HG03442 (cell line): ENCODE measurements around the gene KLHL4.
"Not testable (repeated sequence)": the region's sequence is repeated elsewhere in the genome, so short reads cannot be mapped to it uniquely, and the experiment has no call there.

Experiments
- ATAC-seq: cut with Tn5 transposase; IDR thresholded peaks from one replicate; pipeline ENCODE4 v1.9.1; 2021; ENCODE audit warnings: mild to moderate bottlenecking, moderate library complexity; ENCODE audit not compliant: unreplicated experiment

The KLHL4 gene

DNA sequence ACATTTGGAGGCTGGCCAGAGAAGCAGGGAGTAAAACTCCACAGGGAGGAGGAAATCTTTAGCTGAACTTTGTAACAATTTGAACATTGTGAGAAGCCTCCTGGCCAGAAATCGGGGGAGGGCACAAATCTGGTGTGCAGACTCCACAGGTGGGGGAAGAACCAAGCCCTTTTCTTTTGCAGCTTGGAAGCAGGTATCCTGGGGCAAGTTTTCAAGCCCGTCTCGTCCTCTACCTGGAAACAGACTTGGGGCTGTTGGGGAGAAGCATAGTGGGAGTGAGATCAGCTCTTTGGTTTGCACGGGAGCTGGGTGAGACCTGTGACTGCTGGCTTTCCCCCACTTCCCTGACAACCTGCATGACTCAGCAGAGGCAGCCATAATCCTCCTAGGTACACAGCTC lies 123.8 kb downstream of the KLHL4 start:
- ATAC-seq, result not testable (repeated sequence)

- ATAC-seq, result no peak
Measured at GRCh38 chrX:87661761-87662160, 144.2 kb downstream of the KLHL4 start.

DNA sequence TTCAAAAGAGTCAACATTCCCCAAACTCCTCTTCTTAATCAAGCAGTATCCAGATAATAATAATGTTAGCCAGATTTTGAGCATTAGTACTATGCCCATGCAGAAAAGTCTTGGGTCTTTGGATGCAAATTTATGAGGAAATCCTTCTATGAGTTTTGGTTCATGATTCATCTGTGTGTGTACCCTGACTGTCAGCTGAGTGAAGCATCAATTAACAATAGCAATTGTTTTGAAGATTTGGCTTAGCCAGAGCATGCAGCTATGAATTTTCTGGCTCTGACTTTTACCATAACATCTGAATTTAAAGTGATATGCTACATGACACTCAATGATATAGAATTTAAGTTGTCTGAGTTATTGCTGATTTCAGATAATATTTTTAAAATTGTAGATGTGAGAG lies 145.8 kb downstream of the KLHL4 start:
- ATAC-seq, result no peak

GRCh38 chrX:87664381-87664780 lies 146.8 kb downstream of the KLHL4 start:
- ATAC-seq, result no peak

DNA sequence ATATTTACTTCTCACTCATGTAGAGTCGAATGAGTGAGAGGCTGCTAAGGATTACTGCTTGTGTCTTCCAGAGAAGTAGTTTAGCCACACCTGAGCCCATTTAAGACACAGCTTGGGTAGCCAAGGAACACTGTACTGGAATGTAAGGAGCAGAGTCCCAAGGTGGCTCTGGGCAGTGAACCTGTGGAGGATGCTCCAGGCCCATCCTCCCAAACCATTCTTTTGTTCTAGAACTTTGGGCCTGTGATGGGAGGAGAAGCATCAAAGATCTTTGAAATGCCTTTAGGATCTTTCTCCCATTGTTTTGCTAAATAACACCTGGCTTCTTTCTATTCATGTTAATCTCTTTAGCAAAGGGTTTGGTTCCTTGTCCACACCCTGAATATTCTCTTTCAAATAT lies 162.2 kb downstream of the KLHL4 start:
- no peak for ATAC-seq

GRCh38 chrX:87687703-87688102 lies 170.1 kb downstream of the KLHL4 start:
- no peak for ATAC-seq

- not testable (repeated sequence) for ATAC-seq
Measured at GRCh38 chrX:87688113-87688748, 170.6 kb downstream of the KLHL4 start.

DNA sequence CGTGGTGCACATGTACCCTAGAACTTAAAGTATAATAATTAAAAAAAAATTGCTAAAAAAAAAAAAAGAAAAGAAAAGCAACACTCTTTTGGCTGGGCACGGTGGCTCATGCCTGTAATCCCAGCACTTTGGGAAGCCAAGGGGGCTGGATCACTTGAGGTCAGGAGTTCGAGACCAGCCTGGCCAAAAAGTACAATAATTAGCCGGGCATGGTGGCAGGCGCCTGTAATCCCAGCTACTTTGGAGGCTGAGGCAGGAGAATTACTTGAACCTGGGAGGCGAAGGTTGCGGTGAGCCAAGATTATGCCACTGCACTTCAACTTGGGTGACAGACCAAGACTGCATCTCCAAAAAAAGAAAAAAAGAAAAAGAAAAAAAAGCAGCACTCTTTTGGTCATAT lies 171.6 kb downstream of the KLHL4 start:
- ATAC-seq, result not testable (repeated sequence)

DNA sequence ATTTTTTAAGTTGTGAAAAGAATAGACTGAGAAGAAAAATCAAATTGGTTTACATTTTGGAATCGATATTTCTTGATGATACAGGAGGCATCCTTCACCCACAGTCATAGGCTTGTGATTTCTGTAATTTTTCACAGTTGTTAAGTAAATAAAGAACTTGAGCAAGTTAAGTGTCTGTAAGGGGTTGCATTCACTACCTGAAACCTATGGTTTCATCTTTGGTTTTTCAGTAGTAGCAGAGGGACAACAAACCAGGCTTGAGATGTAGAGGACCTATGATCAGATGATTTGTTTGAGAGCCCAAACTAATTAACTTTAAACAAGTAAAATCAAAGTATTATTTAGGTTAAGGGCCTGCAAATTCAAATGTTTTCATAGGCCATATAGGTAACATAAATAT lies 175.6 kb downstream of the KLHL4 start:
- no peak for ATAC-seq

- ATAC-seq, result no peak
Measured at GRCh38 chrX:87697409-87697808, 179.8 kb downstream of the KLHL4 start.

- ATAC-seq, result no peak
Measured at GRCh38 chrX:87702795-87703194, 185.2 kb downstream of the KLHL4 start.

DNA sequence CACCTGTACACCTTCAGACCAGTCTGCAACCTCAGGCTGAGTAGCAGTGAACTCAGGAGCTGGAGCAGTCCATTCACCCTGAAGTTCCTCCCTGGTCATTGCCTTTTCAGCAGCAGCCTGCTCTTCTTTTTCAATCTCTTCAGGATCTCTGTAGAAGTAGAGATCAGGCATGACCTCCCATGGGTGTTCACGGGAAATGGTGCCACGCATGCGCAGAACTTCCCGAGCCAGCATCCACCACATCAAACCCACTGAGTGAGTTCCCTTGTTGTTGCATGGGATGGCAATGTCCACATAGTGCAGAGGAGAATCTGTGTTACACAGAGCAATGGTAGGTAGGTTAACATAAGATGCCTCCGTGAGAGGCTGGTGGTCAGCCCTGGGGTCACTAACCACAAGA lies 185.9 kb downstream of the KLHL4 start:
- not testable (repeated sequence) for ATAC-seq

DNA sequence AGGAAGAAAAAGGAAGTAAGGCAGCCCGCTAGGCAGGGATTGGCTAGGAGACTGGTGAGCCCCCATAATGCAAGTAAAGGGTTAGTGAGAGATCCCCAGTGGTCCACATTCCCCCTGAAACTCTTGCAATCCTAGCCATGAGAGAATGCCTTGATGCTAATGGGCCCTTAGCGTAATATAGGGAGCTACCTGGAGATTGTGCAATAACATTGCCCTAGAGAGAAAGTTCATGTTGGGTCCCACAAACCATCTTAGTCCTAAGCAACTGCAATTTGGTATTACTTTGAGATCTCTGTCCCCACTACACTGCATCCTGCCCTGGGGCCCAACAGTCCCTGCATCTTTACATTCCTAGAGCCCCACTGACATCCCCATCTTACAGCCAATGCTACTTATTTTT lies 188.5 kb downstream of the KLHL4 start:
- ATAC-seq, result no peak

DNA sequence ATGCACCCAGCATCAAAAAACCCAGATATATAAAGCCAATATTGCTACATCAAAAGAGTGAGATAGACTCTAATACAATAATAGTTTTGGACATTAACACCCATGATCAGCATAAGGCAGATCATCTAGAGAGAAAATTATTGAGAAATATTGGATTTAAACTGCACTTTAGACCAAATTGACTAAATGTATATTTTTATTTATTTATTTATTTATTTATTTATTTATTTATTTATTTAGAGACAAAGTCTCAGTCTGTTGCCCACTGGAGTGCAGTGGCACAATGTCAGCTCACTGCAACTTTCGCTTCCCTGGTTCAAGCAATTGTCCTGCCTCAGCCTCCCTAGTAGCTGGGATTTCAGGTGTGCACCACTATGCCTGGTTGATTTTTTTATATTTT lies 193.0 kb downstream of the KLHL4 start:
- no peak for ATAC-seq
